ENCODE data around the gene PPP1R9B.

The PPP1R9B gene

GRCh38 chr17:50103941-50104340 lies 46.5 kb downstream of the PPP1R9B start:
- DNase-seq = no peak

- DNase-seq = no peak
Observed at GRCh38 chr17:50103252-50103651, 47.2 kb downstream of the PPP1R9B start.

- no peak for DNase-seq
Observed at GRCh38 chr17:50102164-50102991, 48.1 kb downstream of the PPP1R9B start.

GRCh38 chr17:50101346-50102163 lies 48.9 kb downstream of the PPP1R9B start:
- no peak for DNase-seq

- DNase-seq = no peak
Observed at GRCh38 chr17:50100921-50101345, 49.5 kb downstream of the PPP1R9B start.

GRCh38 chr17:50100480-50100883 lies 50.0 kb downstream of the PPP1R9B start:
- no peak for DNase-seq

GRCh38 chr17:50099003-50099402 lies 51.5 kb downstream of the PPP1R9B start:
- no peak for DNase-seq

GRCh38 chr17:50098583-50098982 lies 51.9 kb downstream of the PPP1R9B start:
- DNase-seq = no peak

- DNase-seq = no peak
Observed at GRCh38 chr17:50097926-50098325, 52.6 kb downstream of the PPP1R9B start.

GRCh38 chr17:50097455-50097854 lies 53.0 kb downstream of the PPP1R9B start:
- DNase-seq = no peak

- no peak for DNase-seq
Observed at GRCh38 chr17:50096758-50097157, 53.7 kb downstream of the PPP1R9B start.

GRCh38 chr17:50096092-50096491 lies 54.4 kb downstream of the PPP1R9B start:
- DNase-seq = no peak

- DNase-seq = no peak
Observed at GRCh38 chr17:50095626-50096037, 54.8 kb downstream of the PPP1R9B start.

GRCh38 chr17:50094753-50095619 lies 55.5 kb downstream of the PPP1R9B start, which contains the start of gene PDK2:
TSS of gene PDK2 (plus strand) at chr17:50095351. CDS start at chr17:50095436, 85 bp downstream.
- DNase-seq = peak; percentile 95

- DNase-seq = peak; percentile 93
Observed at GRCh38 chr17:50094243-50094752, 56.2 kb downstream of the PPP1R9B start.

GRCh38 chr17:50093807-50094206 lies 56.7 kb downstream of the PPP1R9B start:
- DNase-seq = no peak

GRCh38 chr17:50093246-50093645 lies 57.2 kb downstream of the PPP1R9B start:
- DNase-seq = no peak

- DNase-seq = no peak
Observed at GRCh38 chr17:50091918-50092285, 58.6 kb downstream of the PPP1R9B start.

GRCh38 chr17:50090971-50091917 lies 59.2 kb downstream of the PPP1R9B start:
- DNase-seq = no peak

GRCh38 chr17:50090071-50090470 lies 60.4 kb downstream of the PPP1R9B start:
- DNase-seq = no peak
